Right atrium auricular region (tissue), 2 donors: ENCODE measurements around the gene APEH. TPM values are rescaled to one million over a fixed set of nuclear protein-coding genes. Genes with fewer than 3 reads are reported as not detected.

Experiments used
- DNase-seq: peaks from one replicate; pipeline ENCODE4 v3.0.0-alpha.2; 2019; ENCODE audit warnings: low spot score
- H3K27ac ChIP-seq, 2 donors: fragments of 200-600 bp; sonication (generic); 1 replicate in 1 of 2; 2 replicates in 1 of 2; pipeline ENCODE4 v1.5.1; 2016 to 2019
- H3K27me3 ChIP-seq, 2 donors: fragments of 200-600 bp; sonication (generic); one replicate each; pipeline versions ENCODE4 v1.5.1 to v1.6.0; 2017 to 2019
- H3K36me3 ChIP-seq: fragments of 200-600 bp; sonication (generic); one replicate; pipeline ENCODE4 v1.5.1; 2016
- H3K4me1 ChIP-seq, 2 donors: fragments of 200-600 bp; sonication (generic); one replicate each; pipeline versions ENCODE4 v1.5.1 to v1.6.0; 2017 to 2019
- H3K4me3 ChIP-seq, 2 donors: fragments of 200-600 bp; sonication (generic); 1 replicate in 1 of 2; 2 replicates in 1 of 2; pipeline ENCODE4 v1.5.1; 2017 to 2019; ENCODE audit warnings: mild to moderate bottlenecking in 1 of 2, moderate library complexity in 1 of 2
- H3K9me3 ChIP-seq, 2 donors: fragments of 200-600 bp; sonication (generic); one replicate each; pipeline ENCODE4 v1.5.1; 2019
- CTCF ChIP-seq, 2 donors: fragments of 200-600 bp; sonication (generic); IDR thresholded peaks; one replicate each; pipeline ENCODE4 v1.5.1; 2019; ENCODE audit warnings: antibody characterized with exemption in 2 of 2
- total RNA-seq, 2 donors: library from RNA; depleted of rRNA; stranded (reverse); fragments of >200 nt; gene quantifications; one replicate each; pipeline ENCODE4 v1.1.0, GENCODE V29; 2016

Gene APEH
- total RNA-seq, 2 donors from 2014 or later, result 61.1 to 67.5 TPM

GRCh38 chr3:49665822-49666519, 8.2 kb upstream of the APEH start:
- Histone ChIP-seq H3K27ac (no peak overlapping the region), H3K9me3 (no peaks in the 10 kb centered on the region), H3K4me1 (no peaks in the 10 kb centered on the region), H3K27me3 (no peaks in the 10 kb centered on the region), H3K36me3 (no peaks in the 10 kb centered on the region), H3K4me3 (no peak overlapping the region)
- DNase-seq, result no peak
- no peak for TF ChIP-seq CTCF (IDR thresholded peaks at IDR 0.05)

- no peaks in the 10 kb centered on the region for H3K9me3 ChIP-seq
- H3K4me1 ChIP-seq, result no peaks in the 10 kb centered on the region
- no peak overlapping the region for H3K4me3 ChIP-seq
- H3K36me3 ChIP-seq, result no peaks in the 10 kb centered on the region
- no peaks in the 10 kb centered on the region for H3K27me3 ChIP-seq
- no peak for DNase-seq
- no peak overlapping the region for H3K27ac ChIP-seq
- no peak for TF ChIP-seq CTCF (IDR thresholded peaks at IDR 0.05)
Measured at GRCh38 chr3:49666592-49666991, 7.6 kb upstream of the APEH start.

GRCh38 chr3:49667701-49668413, 6.3 kb upstream of the APEH start:
- TF ChIP-seq CTCF (IDR thresholded peaks at IDR 0.05), result no peak
- no peak for DNase-seq
- H3K27ac ChIP-seq, result no peak overlapping the region
- H3K9me3 ChIP-seq, result no peaks in the 10 kb centered on the region
- no peaks in the 10 kb centered on the region for H3K36me3 ChIP-seq
- no peaks in the 10 kb centered on the region for H3K27me3 ChIP-seq
- no peak overlapping the region for H3K4me3 ChIP-seq
- no peaks in the 10 kb centered on the region for H3K4me1 ChIP-seq

- Histone ChIP-seq H3K4me3 (no peak overlapping the region), H3K4me1 (peaks cover 0 to 4% of the 10 kb centered on the region in 2 donors), H3K9me3 (no peaks in the 10 kb centered on the region), H3K27ac (no peak overlapping the region), H3K36me3 (no peaks in the 10 kb centered on the region), H3K27me3 (no peaks in the 10 kb centered on the region)
- no peak for DNase-seq
- TF ChIP-seq CTCF (IDR thresholded peaks at IDR 0.05), result no peak
Measured at GRCh38 chr3:49668414-49668797, 5.7 kb upstream of the APEH start.

- H3K27ac ChIP-seq, result no peak overlapping the region
- H3K36me3 ChIP-seq, result no peaks in the 10 kb centered on the region
- H3K27me3 ChIP-seq, result no peaks in the 10 kb centered on the region
- no peak overlapping the region for H3K4me3 ChIP-seq
- TF ChIP-seq CTCF (IDR thresholded peaks at IDR 0.05), result no peak
- H3K9me3 ChIP-seq, result no peaks in the 10 kb centered on the region
- DNase-seq, result no peak
- H3K4me1 ChIP-seq, result peaks cover 0 to 6% of the 10 kb centered on the region in 2 donors
Measured at GRCh38 chr3:49668861-49669260, 5.3 kb upstream of the APEH start.
